GM21786 (cell line): Measurements from ENCODE around the gene DNER.
"Not testable (repeated sequence)": the region's sequence is repeated elsewhere in the genome, so short reads cannot be mapped to it uniquely, and the experiment has no call there.

Experiments
- ATAC-seq: cut with Tn5 transposase; IDR thresholded peaks from one replicate; pipeline ENCODE4 v1.9.1; 2021; ENCODE audit not compliant: unreplicated experiment

The DNER gene

GRCh38 chr2:229718057-229718456 lies 3.7 kb upstream of the DNER start:
- ATAC-seq = no peak

DNA sequence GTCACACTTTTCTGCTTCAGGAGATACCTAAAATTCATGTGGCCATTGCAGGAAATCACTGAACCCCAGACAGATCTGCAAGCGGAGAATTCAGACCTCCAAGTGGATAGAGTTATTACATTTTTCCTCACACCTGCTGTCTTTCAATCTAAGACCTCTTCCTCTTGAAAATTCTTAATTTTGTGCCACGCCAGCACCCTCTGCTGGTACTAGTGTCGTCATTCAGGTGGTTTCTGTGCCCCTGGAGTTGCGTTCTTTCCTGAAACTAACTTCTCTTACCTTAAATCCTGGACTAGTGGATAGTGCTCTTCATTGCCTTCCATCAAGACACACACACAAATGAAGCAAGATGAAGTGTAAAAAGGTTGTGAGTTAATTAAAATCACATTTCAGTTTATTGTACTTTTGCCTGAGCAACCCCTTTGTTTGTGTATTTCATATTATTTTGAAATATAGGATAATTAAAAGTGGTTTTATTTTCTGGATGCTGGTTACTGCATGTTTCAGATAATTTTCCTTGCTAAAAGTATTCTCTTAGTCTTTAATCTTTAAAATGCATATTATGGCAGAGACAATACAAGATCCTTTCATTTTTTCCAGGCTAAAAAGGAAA lies 1.6 kb upstream of the DNER start:
- no peak for ATAC-seq

GRCh38 chr2:229714736-229715541 lies 584 bp upstream of the DNER start:
- peak; percentile 25 for ATAC-seq

DNA sequence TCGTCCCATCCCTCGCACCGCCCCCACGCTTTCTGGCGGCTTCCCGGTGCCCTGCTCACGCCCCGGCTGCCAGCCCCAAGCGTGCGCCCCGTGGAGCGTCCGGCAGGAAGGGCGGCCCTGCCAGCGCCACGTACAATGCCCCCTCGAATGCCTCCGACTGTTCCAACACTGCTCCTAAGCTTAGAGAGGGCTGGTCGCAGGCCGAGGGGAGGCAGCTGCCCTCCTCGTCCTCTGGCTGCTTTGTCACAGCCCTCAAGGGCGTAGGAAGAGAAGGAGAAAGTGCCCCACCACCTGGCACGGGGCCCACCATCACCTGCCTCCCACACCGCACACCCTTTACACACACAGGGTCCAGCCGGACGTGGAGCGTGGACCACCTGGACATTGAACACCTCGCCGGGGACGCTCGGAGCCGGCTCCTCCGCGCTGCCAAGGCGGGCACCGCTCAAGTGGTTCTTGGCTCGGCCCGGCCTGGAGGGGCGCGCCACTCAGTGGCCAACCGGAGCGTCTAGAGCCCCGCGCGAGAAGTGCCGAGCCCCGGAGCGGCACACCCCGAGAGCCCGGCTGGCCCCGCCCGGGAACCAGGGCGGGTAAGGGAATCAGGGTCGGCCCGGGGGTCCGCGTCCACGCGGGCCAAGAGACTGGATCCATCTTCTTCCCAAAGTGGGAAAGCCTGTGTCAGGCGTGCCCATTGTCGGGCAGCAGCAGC lies 830 bp downstream of the DNER start:
- ATAC-seq = no peak

DNA sequence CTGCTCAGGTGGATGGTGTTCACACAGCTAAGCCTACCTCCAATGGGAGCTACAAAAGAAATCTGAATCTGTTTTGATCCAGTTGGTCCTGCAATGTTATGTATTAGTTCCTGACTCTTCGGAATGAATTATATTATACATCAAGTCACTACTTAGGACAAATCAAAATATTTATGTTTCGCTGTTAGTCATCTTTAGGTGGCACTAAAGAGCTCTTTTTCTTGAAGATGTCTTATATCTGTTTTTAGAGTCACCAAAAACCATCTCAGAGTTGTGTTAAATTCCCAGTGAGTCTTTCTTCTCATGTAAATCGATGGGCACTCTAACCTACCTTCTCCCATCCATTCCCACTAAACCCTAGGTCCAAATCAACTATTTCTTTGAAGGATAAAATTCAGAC lies 2.2 kb downstream of the DNER start:
- no peak for ATAC-seq

- ATAC-seq = no peak
Observed at GRCh38 chr2:229708335-229708734, 6.0 kb downstream of the DNER start.

DNA sequence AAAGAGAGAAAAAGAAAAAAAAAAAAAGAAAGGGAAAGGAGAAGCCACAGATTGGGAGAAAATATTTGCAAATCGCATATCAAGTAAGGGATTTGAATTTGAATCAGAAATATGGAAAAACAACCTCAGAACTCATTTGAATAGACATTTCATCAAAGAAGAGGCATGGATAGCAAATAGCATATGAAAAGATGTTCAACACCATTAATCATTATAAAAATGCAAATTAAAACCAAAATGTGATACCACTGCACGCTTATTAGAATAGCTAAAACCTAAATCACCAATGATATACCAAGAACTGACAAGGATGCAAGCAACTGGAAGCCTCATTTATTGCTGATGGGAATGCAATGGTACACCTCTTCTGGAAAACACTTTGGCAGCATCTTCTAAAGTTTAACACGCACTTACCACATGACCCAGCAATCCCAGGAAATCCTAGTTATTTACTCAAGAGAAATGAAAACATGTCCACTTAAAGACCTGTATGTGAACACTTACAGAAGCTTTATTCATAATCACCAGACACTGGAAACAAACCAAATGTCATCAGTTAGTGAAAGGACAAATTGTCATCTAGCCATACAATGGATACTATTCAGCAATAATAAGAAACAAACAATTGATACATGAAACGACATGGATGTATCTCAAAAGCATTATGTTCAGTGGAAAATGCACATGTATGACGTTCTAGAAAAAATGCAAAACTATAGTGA lies 10.3 kb downstream of the DNER start:
- ATAC-seq = no peak

GRCh38 chr2:229701716-229702115 lies 12.6 kb downstream of the DNER start:
- no peak for ATAC-seq

GRCh38 chr2:229701062-229701461 lies 13.3 kb downstream of the DNER start:
- no peak for ATAC-seq

- ATAC-seq = no peak
Observed at GRCh38 chr2:229695961-229696360, 18.4 kb downstream of the DNER start.

DNA sequence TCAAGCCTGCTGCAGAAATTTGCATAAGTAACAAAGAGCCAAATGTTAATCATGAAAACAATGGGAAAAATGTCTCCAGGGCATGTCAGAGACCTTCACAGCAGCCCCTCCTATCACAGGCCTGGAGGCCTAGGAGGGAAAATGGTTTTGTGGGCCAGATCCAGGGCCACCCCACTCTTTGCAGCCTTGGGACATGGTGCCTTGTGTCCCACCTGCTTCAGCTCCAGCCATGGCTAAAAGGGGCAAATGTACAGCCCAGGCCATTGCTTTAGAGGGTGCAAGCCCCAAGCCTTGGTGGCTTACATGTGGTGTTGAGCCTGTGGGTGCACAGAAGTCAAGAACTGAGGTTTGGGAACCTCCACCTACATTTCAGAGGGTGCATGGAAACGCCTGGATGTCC lies 20.5 kb downstream of the DNER start:
- ATAC-seq = not testable (repeated sequence)

DNA sequence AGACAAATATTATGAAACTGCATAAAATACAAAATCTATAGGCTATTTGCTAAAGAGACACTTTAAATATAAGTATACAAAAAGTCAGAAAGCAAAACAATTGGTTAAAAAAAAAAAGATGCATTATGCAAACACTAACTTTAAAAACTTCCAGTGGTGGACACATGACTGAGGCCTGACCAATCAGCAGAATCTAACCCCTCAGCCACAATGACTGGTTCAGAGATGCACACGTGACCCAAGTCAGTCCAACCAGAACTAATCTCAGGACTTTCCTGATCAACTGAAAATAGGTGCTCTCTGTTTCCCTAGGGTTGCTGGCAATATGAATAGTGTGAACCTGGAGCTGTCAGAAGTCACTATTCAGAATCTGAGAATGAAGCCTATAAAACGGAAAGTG lies 22.7 kb downstream of the DNER start:
- ATAC-seq = no peak

DNA sequence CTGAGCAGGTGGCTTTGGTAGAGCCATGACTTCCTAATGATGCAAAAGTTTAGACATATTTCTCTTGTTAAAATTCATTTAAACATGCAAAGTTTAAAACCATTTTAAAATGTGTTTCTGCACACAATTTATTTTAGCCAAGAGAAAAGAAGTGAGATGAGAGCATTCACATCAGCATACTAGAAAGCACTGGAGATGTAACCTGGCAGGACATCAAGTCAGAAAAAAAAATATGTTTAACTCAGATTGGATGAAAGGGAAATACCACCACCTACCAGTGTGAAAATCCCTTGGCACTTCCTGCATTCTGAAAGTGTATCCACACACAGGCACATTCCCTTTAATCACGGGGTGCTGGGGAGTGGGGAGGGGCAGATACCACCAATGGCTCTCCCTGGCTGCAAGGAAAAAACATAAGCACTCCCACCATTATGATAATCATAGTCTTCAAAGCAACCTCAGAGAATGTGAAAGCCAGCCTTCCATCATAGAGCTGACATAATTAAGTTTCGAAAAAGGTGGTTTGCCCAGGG lies 25.0 kb downstream of the DNER start:
- no peak for ATAC-seq

DNA sequence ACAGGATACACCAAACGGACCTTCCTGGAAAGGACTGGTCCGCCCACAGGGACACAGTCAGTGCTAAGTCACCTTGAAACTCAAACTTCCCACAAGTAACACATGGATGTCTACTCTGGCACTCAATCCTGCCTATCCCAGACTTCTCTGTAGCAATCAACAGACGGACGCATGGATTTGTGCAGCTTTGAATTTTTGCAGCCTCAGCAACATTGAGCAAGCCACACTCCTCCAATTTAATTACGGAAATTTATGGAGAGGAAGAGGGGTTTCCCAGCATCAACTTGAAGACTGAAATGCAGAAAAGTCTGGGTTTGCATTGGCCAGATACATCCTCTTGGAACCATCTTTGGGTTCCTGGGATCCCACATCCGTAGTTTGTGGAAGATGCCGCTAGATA lies 26.2 kb downstream of the DNER start:
- ATAC-seq = no peak

DNA sequence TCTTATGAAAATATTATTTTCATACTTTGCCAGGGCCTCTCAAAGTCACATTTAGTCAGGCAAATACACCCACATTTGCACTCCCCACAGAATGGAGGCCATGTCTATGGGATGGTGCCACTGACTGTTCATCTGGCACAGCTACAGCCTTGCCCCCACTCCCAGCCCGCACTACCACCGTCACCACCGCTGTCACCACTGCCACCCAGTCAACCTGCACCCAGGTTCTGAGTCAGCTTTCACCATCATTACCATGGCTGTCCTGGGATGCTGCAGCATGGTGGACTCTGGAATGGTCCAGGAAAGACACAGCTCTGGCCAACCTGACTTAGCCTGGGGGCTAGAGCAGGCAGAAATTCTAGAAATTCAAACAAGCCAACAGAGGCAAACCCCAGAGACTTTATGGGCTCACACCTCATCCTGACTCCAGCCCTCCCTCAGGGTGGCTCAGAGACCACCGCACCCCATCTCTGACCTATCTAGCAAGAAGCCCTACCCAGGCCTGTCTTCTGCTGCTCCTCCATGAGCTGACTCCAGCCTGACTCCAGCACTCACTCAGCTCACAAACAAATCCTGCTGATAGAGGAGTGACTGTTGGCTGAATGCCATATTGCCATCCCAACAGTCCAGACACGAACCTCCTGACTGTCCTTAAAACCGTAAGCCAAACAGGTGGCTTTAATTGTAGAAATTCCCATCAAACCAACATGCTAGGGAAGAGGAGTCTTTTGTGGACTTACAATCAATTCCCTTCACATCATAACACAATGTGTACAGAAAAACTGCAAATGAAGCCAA lies 28.0 kb downstream of the DNER start:
- ATAC-seq = no peak

GRCh38 chr2:229684942-229685562 lies 29.3 kb downstream of the DNER start:
- no peak for ATAC-seq

- no peak for ATAC-seq
Observed at GRCh38 chr2:229679393-229680125, 34.8 kb downstream of the DNER start.

DNA sequence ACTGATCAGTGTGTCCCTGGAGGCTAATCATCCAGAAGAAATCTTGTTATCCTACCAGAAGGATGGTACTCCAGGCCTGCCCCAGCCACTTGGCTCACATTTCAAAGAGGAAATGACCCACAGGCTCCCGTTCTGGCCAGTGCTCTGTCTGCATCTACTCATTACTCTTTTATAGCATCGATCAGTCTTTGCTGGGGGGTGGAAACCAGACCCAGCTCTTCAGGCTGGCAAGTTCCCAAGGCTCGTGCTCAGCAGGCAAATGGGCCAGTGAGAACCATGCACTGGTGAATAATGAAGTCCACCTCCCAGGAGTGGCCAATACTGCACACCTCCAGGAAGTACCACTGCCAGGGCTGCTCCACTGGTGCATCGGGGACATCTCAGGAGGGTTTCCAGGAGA lies 38.8 kb downstream of the DNER start:
- no peak for ATAC-seq

- ATAC-seq = no peak
Observed at GRCh38 chr2:229674830-229675530, 39.4 kb downstream of the DNER start.
